ENCODE results near the gene SLC37A1. TPM values are rescaled to one million over a fixed set of nuclear protein-coding genes. Genes with fewer than 3 reads are reported as not detected.

SLC37A1 gene
- total RNA-seq, 1 experiment from 2014 or later, result 23.5 TPM

DNA sequence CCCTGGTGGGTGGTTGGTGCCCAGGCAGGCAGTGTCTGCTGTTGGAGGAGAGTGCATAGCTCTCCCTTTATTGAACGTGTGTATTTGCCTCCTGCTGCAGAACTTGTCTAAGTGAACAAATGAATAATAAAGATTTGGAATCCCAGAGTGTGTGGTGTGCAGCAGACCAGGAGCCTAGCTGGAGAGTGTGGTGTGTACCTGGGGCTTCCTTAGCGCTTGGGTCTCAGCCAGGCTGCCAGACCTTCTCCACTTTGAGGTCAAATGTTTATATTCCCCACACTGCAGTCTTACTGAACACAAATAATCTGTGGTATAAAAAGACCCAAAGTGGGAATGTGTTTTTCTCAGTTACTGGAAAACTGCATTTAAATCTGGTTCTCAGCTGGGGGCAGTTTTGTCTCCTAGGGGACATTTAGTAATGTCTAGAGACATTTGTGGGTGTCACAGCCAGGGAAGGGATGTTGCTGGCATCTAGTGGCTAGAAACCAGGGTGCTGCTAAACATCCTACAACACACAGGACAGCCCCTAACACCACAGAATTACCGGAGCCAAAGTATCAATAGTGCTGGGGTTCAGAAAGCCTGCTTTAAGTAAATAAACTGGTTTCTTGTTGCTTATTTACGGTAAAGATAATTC is 23.6 kb downstream of the SLC37A1 start:
- BruUV-seq (replicated peaks), result no TSS peak
- intact Hi-C loops (cut with micrococcal nuclease; ENCODE audit: unreplicated experiment), result loop anchor here (1.0 kb wide), 2 partner anchors 87 to 156 kb away; no protein-coding TSS in a partner anchor
- no peaks in the 10 kb centered on the region for H3K4me1 ChIP-seq (replicated peaks; ENCODE audit: insufficient read depth)

DNA sequence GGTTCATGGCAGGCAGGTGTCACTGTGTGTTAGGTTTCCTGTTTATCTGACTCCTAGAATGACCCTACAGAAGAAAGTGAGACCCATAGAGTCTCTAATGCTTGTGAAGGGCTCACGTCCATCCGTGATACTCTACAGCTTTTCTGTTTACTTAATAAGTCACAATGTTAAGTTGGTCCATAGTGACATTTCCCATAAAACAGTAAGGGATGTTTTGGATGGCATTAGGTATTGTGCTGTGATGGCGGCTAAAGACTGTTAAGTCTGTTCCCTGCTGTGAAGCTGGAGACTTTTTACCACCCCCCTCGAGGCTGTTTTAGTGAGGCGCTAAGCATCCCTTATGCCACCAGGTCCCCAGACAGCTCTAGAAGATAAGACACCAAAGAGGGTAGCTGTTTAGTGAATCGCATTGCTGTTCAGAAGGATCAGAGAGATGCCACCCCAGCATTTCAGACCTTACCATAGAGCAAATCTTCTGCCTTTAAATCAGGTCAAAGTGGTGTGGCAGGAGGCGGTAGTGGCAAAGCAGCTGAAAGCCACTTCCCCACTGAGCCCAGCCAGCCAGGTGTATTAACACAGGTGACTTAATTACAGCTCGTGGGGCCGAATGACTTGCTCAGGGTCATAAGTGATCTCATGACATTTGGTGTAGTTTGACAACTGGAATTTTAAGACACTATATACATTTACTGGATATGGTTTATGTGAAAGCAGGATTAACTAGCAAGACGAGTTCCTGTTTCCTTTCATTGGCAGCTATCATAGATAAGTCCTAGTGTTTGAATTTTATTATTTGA is 25.0 kb downstream of the SLC37A1 start:
- no peaks in the 10 kb centered on the region; the same call in 1 of the 2 replicates for H3K36me3 ChIP-seq (ENCODE audit: low read depth)
- H3F3A ChIP-seq (ENCODE audit: insufficient read depth, low read depth), result no peaks in the 10 kb centered on the region
- H3K9me2 ChIP-seq (ENCODE audit: insufficient read depth), result no peaks in the 10 kb centered on the region
- intact Hi-C loops (cut with micrococcal nuclease; ENCODE audit: unreplicated experiment), result no loop called here
- no peaks in the 10 kb centered on the region for H3K79me2 ChIP-seq (ENCODE audit: low read depth)
- no peak for DNase-seq
- no peaks in the 10 kb centered on the region for H3K4me1 ChIP-seq (replicated peaks; ENCODE audit: insufficient read depth)
- no peak overlapping the region for H2AFZ ChIP-seq
- no peaks in the 10 kb centered on the region for H3K27me3 ChIP-seq (ENCODE audit: insufficient read depth, low read depth)
- ChIA-PET POLR2A (ENCODE audit: unreplicated experiment) (interaction anchor here (0.7 kb wide), 1 partner anchor 84 kb away, joined by 3 read pairs; no protein-coding TSS in a partner anchor), CTCF (interaction anchor here (0.6 kb wide), 1 partner anchor 229 kb away, joined by 18 read pairs; no protein-coding TSS in a partner anchor)
- no peak overlapping the region for H3K4me3 ChIP-seq
- BruUV-seq (replicated peaks), result no TSS peak
- no peak overlapping the region for H3K27ac ChIP-seq
- no peak overlapping the region for H3K4me2 ChIP-seq
- TF ChIP-seq EZH2 (IDR thresholded peaks at IDR 0.05; ENCODE audit: low read depth), result no peak
- TF ChIP-seq, protein P1, sequence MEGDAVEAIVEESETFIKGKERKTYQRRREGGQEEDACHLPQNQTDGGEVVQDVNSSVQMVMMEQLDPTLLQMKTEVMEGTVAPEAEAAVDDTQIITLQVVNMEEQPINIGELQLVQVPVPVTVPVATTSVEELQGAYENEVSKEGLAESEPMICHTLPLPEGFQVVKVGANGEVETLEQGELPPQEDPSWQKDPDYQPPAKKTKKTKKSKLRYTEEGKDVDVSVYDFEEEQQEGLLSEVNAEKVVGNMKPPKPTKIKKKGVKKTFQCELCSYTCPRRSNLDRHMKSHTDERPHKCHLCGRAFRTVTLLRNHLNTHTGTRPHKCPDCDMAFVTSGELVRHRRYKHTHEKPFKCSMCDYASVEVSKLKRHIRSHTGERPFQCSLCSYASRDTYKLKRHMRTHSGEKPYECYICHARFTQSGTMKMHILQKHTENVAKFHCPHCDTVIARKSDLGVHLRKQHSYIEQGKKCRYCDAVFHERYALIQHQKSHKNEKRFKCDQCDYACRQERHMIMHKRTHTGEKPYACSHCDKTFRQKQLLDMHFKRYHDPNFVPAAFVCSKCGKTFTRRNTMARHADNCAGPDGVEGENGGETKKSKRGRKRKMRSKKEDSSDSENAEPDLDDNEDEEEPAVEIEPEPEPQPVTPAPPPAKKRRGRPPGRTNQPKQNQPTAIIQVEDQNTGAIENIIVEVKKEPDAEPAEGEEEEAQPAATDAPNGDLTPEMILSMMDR (conservative IDR thresholded peaks at IDR 0.05), result no peak
- no peaks in the 10 kb centered on the region for H4K20me1 ChIP-seq (ENCODE audit: insufficient read depth)
- H3K9me3 ChIP-seq (ENCODE audit: insufficient read depth, low read depth), result no peaks in the 10 kb centered on the region

More for the DNA sequence above, 23.6 kb downstream of the SLC37A1 start:
- ChIA-PET CTCF (no interaction called here), POLR2A (ENCODE audit: unreplicated experiment) (no interaction called here)
- H3K36me3 ChIP-seq (ENCODE audit: low read depth), result no peaks in the 10 kb centered on the region; the same call in 1 of the 2 replicates
- no peaks in the 10 kb centered on the region for H3K79me2 ChIP-seq (ENCODE audit: low read depth)
- H3K27ac ChIP-seq, result no peak overlapping the region
- DNase-seq, result no peak
- no peak overlapping the region for H2AFZ ChIP-seq
- no peak for TF ChIP-seq EZH2 (IDR thresholded peaks at IDR 0.05; ENCODE audit: low read depth)
- TF ChIP-seq, protein P1 (conservative IDR thresholded peaks at IDR 0.05), result peak; percentile 30; the same call in 1 of the 2 replicates
- no peaks in the 10 kb centered on the region for H3K9me2 ChIP-seq (ENCODE audit: insufficient read depth)
- H3K4me3 ChIP-seq, result no peak overlapping the region
- H3K9me3 ChIP-seq (ENCODE audit: insufficient read depth, low read depth), result no peaks in the 10 kb centered on the region
- no peak overlapping the region for H3K4me2 ChIP-seq
- H3K27me3 ChIP-seq (ENCODE audit: insufficient read depth, low read depth), result no peaks in the 10 kb centered on the region
- H3F3A ChIP-seq (ENCODE audit: insufficient read depth, low read depth), result no peaks in the 10 kb centered on the region
- H4K20me1 ChIP-seq (ENCODE audit: insufficient read depth), result no peaks in the 10 kb centered on the region

DNA sequence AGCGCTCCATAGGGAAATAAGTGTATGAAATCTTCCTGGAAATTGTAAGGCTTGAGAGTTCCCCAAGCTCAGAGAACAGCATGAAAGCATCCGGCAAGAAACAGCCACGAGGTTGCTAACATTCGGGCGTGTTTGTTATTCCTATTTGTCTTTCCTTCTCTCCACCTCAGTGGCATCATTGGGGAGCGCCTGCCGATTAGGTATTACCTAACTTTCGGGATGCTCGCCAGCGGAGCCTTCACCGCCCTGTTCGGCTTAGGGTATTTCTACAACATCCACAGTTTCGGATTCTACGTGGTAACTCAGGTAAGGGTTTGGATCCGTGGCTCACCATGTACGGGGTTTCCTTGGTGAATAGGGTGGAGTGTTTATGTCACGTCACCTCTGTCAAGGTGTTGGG is 25.7 kb downstream of the SLC37A1 start:
- H3K4me1 ChIP-seq (replicated peaks; ENCODE audit: insufficient read depth), result no peaks in the 10 kb centered on the region
- H3K79me2 ChIP-seq (ENCODE audit: low read depth), result no peaks in the 10 kb centered on the region
- no peaks in the 10 kb centered on the region for H3K9me2 ChIP-seq (ENCODE audit: insufficient read depth)
- no TSS peak for BruUV-seq (replicated peaks)
- no peaks in the 10 kb centered on the region for H3F3A ChIP-seq (ENCODE audit: insufficient read depth, low read depth)
- DNase-seq, result no peak
- H3K9me3 ChIP-seq (ENCODE audit: insufficient read depth, low read depth), result no peaks in the 10 kb centered on the region
- TF ChIP-seq EZH2 (IDR thresholded peaks at IDR 0.05; ENCODE audit: low read depth), result no peak
- TF ChIP-seq, protein P1 (conservative IDR thresholded peaks at IDR 0.05), result no peak
- POLR2A ChIA-PET (ENCODE audit: unreplicated experiment), result no interaction called here
- CTCF ChIA-PET, result no interaction called here
- intact Hi-C loops (cut with micrococcal nuclease; ENCODE audit: unreplicated experiment), result no loop called here
- no peak overlapping the region for H3K4me2 ChIP-seq
- no peaks in the 10 kb centered on the region for H3K27me3 ChIP-seq (ENCODE audit: insufficient read depth, low read depth)
- no peaks in the 10 kb centered on the region for H4K20me1 ChIP-seq (ENCODE audit: insufficient read depth)
- no peak overlapping the region for H2AFZ ChIP-seq
- no peak overlapping the region for H3K27ac ChIP-seq
- H3K36me3 ChIP-seq (ENCODE audit: low read depth), result no peaks in the 10 kb centered on the region; the same call in 1 of the 2 replicates
- H3K4me3 ChIP-seq, result no peak overlapping the region
